Activated B cell treated with CpG ODN at 0.5 μM for 24 hours (primary cell): ENCODE data around the gene NADSYN1. TPM values are rescaled to one million over a fixed set of nuclear protein-coding genes. Genes with fewer than 3 reads are reported as not detected.
"Not testable (repeated sequence)": the region's sequence is repeated elsewhere in the genome, so short reads cannot be mapped to it uniquely, and the experiment has no call there.

ENCODE experiments used
- ATAC-seq: fragments of 200-7000 bp; cut with Tn5 transposase; one replicate; pipeline ENCODE4 v1.10.0; 2021; ENCODE audit warnings: low read depth, mild to moderate bottlenecking, moderate library complexity
- CTCF ChIA-PET: fragments of 350-600 bp; sonication (Branson Sonifier 250); formaldehyde crosslinking; loops from one replicate; lab custom pipeline; 2021; ENCODE audit warnings: antibody characterized with exemption; lab: Charles Lee
- POLR2A ChIA-PET: fragments of 350-600 bp; sonication (Branson Sonifier 250); formaldehyde crosslinking; loops from one replicate; lab custom pipeline; 2021; ENCODE audit warnings: antibody characterized with exemption; lab: Charles Lee
- DNase-seq: peaks from one replicate; pipeline ENCODE4 v3.0.0; 2022
- H3K27ac Mint-ChIP-seq: one replicate; pipeline ENCODE4 v1.8.0; 2020; ENCODE audit warnings: mixed read lengths
- H3K27me3 Mint-ChIP-seq: one replicate; pipeline ENCODE4 v1.8.0; 2021; ENCODE audit warnings: mixed read lengths
- H3K36me3 Mint-ChIP-seq: one replicate; pipeline ENCODE4 v1.8.0; 2021; ENCODE audit warnings: low read depth, mixed read lengths
- H3K4me1 Mint-ChIP-seq: one replicate; pipeline ENCODE4 v1.8.0; 2021; ENCODE audit warnings: mixed read lengths
- H3K4me3 Mint-ChIP-seq: one replicate; pipeline ENCODE4 v1.8.0; 2020; ENCODE audit warnings: mild to moderate bottlenecking, mixed read lengths
- H3K9me3 Mint-ChIP-seq: one replicate; pipeline ENCODE4 v1.8.0; 2020; ENCODE audit warnings: mixed read lengths
- CTCF ChIP-seq: fragments of 200-600 bp; IDR thresholded peaks from one replicate; pipeline ENCODE4 v1.8.0; 2022; ENCODE audit warnings: antibody characterized with exemption, mild to moderate bottlenecking
- intact Hi-C: fragments of 100-400 bp; cut with micrococcal nuclease; formaldehyde crosslinking; loops from one replicate; pipeline ENCODE4 v1.15.1; 2024
- total RNA-seq: library from RNA; stranded (reverse); gene quantifications from 2 replicates; pipeline ENCODE4 v1.2.3, GENCODE V29; 2022

The NADSYN1 gene
- total RNA-seq, 1 donor from 2014 or later: 146 TPM

- no peak overlapping the region for H3K27ac Mint-ChIP-seq
- CTCF ChIA-PET: no interaction called here
- no peaks in the 10 kb centered on the region for H3K36me3 Mint-ChIP-seq
- ATAC-seq (no peak), DNase-seq (no peak)
- H3K4me1 Mint-ChIP-seq: no peaks in the 10 kb centered on the region
- POLR2A ChIA-PET: no interaction called here
- intact Hi-C loops: no loop called here
- TF ChIP-seq CTCF: no peak
- H3K27me3 Mint-ChIP-seq: peaks cover 3% of the 10 kb centered on the region
- H3K4me3 Mint-ChIP-seq: no peak overlapping the region
- H3K9me3 Mint-ChIP-seq: no peaks in the 10 kb centered on the region
These were observed 77.6 kb downstream of the NADSYN1 start for GRCh38 chr11:71530602-71531001.

GRCh38 chr11:71532036-71532610, 79.1 kb downstream of the NADSYN1 start:
- Mint-ChIP-seq H3K4me3 (no peak overlapping the region), H3K9me3 (no peaks in the 10 kb centered on the region), H3K4me1 (no peaks in the 10 kb centered on the region), H3K36me3 (no peaks in the 10 kb centered on the region), H3K27ac (no peak overlapping the region), H3K27me3 (peaks cover 3% of the 10 kb centered on the region)
- DNase-seq (no peak), ATAC-seq (no peak)
- intact Hi-C loops: no loop called here
- ChIA-PET POLR2A (no interaction called here), CTCF (no interaction called here)
- no peak for TF ChIP-seq CTCF

- H3K27me3 Mint-ChIP-seq, intact Hi-C loops, POLR2A ChIA-PET, DNase-seq, CTCF ChIA-PET, H3K4me3 Mint-ChIP-seq, H3K27ac Mint-ChIP-seq, ATAC-seq, H3K4me1 Mint-ChIP-seq, H3K36me3 Mint-ChIP-seq, H3K9me3 Mint-ChIP-seq: not testable (repeated sequence)
These were observed 82.0 kb downstream of the NADSYN1 start for GRCh38 chr11:71534711-71535608.

GRCh38 chr11:71535825-71536224, 82.8 kb downstream of the NADSYN1 start:
- peaks cover 3% of the 10 kb centered on the region for H3K9me3 Mint-ChIP-seq
- ATAC-seq (no peak), DNase-seq (no peak)
- H3K4me1 Mint-ChIP-seq: no peaks in the 10 kb centered on the region
- H3K27me3 Mint-ChIP-seq: peaks cover 2% of the 10 kb centered on the region
- H3K27ac Mint-ChIP-seq: no peak overlapping the region
- POLR2A ChIA-PET: no interaction called here
- H3K4me3 Mint-ChIP-seq: no peak overlapping the region
- no peak for TF ChIP-seq CTCF
- CTCF ChIA-PET: no interaction called here
- intact Hi-C loops: no loop called here
- no peaks in the 10 kb centered on the region for H3K36me3 Mint-ChIP-seq

- Mint-ChIP-seq H3K27ac (no peak overlapping the region), H3K4me1 (no peaks in the 10 kb centered on the region), H3K4me3 (no peak overlapping the region), H3K36me3 (no peaks in the 10 kb centered on the region), H3K27me3 (peaks cover 5% of the 10 kb centered on the region), H3K9me3 (peaks cover 5% of the 10 kb centered on the region)
- DNase-seq: no peak
- intact Hi-C loops: no loop called here
- CTCF ChIA-PET: no interaction called here
- POLR2A ChIA-PET: no interaction called here
- no peak for TF ChIP-seq CTCF
- no peak for ATAC-seq
These were observed 84.5 kb downstream of the NADSYN1 start for GRCh38 chr11:71537537-71537936.

GRCh38 chr11:71537977-71538665, 85.1 kb downstream of the NADSYN1 start, which contains the start of gene KRTAP5-8:
Gene KRTAP5-8 (plus strand): TSS chr11:71538025. CDS start chr11:71538056, 31 bp downstream.
- H3K4me1 Mint-ChIP-seq, CTCF ChIA-PET, H3K4me3 Mint-ChIP-seq, H3K27me3 Mint-ChIP-seq, H3K9me3 Mint-ChIP-seq, intact Hi-C loops, POLR2A ChIA-PET, DNase-seq, H3K27ac Mint-ChIP-seq, H3K36me3 Mint-ChIP-seq, ATAC-seq: not testable (repeated sequence)
